NCI-H2107 (cell line): ENCODE measurements around the gene RNF17.
"Not testable (repeated sequence)": the region's sequence is repeated elsewhere in the genome, so short reads cannot be mapped to it uniquely, and the experiment has no call there.

ENCODE experiments used
- DNase-seq: peaks from one replicate; lab custom pipeline; 2025; lab: John Stamatoyannopoulos, UW

Gene RNF17

GRCh38 chr13:24742977-24743376 lies 21.0 kb upstream of the RNF17 start:
- no peak for DNase-seq

GRCh38 chr13:24744247-24744646 lies 19.7 kb upstream of the RNF17 start:
- DNase-seq = no peak

- DNase-seq = no peak
Observed at GRCh38 chr13:24745516-24745860, 18.5 kb upstream of the RNF17 start.

- no peak for DNase-seq
Observed at GRCh38 chr13:24745861-24746617, 17.9 kb upstream of the RNF17 start.

DNA sequence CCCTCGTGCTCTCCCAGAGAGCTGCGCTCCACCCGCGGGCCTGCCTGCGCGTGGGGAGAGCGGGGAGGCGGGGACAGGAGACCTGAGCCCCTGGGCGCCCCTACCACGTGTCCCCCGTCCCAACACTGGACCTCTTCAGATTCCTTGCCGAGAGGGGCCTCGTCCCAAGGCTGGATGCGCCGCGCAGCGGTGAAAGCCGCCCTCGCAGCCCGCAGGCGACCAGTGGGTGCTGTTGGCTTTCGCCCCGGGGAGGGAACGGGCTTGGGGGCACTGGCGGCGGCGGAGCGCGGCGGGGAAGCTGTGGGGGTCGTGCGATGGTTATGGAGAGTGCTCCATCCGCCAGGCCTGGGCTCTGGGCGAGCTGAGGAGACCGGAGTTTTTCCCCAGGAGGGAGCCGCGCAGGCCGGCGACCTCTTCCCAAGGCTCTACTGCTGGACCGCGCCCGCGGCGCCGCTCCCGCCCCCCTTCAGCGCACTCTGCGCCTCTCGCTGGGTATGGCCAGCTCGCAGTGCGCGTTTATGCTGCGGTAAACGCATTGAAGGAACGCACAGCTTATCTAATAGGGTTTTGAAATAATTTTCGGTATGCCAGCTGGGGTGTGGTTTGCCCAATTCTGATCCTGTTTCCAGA lies 17.2 kb upstream of the RNF17 start:
- no peak for DNase-seq

DNA sequence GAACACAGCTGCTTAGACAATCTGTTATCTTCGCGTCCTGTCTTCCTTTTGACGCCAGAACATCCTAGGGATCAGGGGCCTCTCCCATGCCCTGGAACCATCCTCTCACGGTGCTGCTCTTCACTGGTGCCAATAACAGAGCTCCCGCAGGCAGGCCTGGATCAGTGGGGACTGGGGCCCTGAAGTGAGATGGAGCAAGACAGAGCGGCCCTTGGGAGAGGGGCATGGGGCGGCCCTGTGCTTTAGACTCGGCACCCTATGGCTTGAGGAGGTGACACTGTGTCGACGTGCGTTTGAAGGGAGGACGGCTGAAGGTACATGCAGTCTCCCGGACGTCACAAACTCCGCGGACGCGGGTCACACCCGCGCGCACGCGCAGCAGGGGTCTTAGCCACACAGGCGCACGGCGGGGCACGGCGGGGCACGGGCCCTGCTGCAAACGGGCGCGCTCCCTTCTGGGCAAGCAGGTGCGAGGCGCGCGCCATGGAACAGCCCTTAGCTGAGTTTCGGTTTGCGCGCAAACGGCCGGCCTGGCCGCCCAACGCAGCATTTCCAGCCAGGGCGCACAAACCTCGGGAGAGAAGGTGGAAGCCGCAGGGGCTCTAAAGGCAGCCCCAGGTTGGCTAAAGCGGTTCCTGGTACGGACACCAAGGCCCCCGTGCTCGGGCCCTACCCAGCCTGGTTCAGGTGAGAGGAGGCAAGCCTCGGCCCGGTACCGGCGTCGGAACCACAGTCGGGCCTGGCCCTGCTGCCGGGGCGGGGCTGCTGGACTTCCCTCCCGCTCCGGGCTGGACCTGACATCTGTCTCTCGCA lies 16.5 kb upstream of the RNF17 start:
- DNase-seq = peak; percentile 19

GRCh38 chr13:24748061-24748400 lies 15.9 kb upstream of the RNF17 start:
- no peak for DNase-seq

DNA sequence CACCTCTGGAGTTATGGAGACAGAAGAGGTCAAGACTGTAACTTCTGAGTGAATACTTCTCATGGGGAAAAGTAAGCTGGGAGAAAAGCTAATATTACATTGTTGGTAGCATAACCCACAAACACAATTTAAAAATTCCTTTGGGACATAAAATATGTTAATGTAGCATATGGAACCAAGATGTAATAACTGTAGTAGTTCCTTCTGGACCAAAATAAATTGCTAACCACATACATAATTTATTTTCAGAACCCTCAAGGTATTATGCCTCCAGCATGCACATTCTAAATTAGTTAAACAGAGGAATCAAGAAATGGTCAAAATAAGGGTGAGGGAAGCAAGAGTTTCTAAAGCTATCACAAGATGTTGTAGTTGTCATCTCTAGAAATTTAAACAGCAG lies 4.8 kb upstream of the RNF17 start:
- DNase-seq = no peak

- DNase-seq = no peak
Observed at GRCh38 chr13:24764276-24764630, 284 bp downstream of the RNF17 start.

DNA sequence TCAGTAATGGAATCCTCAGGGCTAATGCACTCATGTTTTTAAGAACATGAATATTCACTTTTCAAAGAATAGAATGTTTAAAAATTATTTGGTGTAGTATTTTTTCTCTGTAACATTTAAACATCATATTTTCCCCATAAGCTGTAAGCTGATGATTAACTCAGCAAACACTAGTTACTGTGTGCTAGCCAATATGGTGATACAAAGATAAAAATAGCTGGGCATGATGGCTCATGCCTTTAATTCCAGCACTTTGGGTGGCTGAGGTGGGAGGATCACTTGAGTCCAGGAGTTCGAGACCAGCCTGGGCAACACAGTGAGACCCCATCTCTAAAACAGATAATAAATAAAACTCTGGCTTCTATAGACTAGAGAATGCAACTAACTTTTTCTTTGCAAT lies 13.2 kb downstream of the RNF17 start:
- no peak for DNase-seq

DNA sequence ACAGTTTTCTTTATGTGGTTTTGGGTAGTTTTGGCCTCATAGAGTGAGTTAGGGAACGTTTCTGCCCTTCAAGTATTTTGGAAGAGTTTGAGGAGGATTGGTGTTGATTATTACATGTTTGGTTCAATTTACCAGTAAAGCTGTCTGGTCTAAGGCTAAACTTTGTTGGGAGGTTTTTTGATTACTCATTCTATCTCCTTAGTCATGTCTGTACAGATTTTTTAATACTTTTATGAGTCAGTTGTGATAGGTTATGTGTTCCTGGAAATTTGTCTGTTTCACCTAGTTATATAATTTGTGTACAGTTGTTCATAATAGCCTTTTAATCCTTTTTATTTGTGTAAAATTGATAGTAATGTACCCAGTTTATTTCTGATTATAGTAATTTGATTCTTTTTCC lies 20.4 kb downstream of the RNF17 start:
- DNase-seq = no peak

DNA sequence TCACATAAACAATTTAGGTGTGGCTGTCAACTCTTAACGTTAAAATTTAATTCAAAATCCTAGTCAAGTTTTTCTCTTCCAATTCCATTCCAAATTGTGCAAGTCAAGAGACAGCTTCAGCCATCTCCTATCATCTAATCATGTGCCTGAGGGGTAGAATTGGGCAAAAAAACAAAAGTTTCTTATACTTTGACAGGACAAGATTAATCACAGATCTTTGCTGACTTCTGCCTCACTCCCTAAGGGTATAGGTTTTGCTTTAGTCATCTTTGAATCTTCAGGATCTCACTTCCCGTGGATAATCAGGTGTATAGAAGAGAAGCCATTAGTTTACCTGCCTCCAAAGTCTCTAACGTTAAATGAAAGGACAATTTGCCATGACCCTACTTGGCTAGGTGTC lies 24.6 kb downstream of the RNF17 start:
- no peak for DNase-seq

DNA sequence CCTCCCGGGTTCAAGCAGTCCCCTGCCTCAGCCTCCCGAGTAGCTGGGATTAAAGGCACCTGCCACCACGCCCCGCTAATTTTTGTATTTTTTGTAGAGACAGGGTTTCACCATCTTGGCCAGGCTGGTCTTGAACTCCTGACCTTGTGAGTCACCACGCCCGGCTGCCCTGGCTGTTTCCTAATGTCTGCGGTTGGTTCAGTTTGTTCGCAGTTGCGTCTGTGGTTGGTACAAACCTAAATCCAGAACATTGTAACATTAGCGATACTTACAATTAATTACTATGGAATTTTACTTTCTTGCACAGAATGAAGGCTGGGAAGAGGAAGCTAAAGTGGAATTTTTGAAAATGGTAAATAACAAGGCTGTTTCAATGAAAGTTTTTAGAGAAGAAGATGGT lies 38.1 kb downstream of the RNF17 start:
- no peak for DNase-seq

GRCh38 chr13:24821207-24821606 lies 57.2 kb downstream of the RNF17 start:
- DNase-seq = no peak

GRCh38 chr13:24822640-24823039 lies 58.7 kb downstream of the RNF17 start:
- no peak for DNase-seq

DNA sequence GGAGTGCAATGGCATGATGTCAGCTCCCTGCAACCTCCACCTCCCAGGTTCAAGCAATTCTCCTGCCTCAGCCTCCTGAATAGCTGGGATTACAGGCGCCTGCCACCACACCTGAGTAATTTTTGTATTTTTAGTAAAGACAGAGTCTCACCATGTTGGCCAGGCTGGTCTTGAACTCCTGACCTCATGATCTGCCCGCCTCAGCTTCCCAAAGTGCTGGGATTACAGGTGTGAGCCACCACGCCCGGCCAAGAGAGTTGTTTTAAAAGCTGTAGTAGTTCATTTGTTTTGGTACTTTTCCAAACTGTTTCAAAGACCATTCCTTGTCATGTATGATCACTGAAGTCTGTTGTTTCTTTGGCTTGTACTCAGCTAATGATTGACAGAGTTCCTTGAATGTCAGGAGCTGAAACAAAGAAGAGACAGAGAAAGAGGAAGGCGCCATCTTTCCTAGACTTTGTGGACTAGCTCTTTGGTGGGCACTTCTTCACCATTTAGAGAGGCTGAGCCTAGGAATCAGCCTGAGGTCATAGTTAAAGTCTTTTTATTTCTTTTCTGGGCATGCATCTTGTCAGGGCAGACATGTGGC lies 59.2 kb downstream of the RNF17 start:
- not testable (repeated sequence) for DNase-seq

- no peak for DNase-seq
Observed at GRCh38 chr13:24827799-24828198, 63.8 kb downstream of the RNF17 start.

DNA sequence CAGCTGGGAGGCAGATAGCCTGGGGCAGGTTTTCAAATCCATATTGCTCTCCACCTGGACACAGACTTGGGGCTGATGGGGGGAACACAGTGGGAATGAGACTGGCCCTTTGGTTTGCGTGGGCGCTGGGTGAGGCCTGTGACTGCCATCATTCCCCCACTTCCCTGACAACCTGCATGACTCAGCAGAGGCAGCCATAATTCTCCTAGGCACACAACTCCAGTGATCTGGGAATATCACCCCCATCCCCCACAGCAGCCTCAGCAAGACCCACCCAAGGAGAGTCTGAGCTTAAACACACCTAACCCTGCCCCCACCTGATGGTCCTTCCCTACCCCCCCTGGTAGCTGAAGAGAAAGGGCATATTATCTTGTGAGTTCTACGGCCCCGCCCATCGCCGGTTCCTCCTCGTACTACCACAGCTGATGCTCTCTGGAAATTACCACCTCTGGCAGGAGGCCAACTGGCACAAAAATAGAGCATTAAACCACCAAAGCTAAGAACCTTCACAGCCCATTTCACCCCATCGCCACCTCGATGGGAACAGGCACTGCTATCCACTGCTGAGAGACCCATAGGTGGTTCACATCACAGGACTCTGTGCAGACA lies 71.0 kb downstream of the RNF17 start:
- DNase-seq = peak; percentile 4

DNA sequence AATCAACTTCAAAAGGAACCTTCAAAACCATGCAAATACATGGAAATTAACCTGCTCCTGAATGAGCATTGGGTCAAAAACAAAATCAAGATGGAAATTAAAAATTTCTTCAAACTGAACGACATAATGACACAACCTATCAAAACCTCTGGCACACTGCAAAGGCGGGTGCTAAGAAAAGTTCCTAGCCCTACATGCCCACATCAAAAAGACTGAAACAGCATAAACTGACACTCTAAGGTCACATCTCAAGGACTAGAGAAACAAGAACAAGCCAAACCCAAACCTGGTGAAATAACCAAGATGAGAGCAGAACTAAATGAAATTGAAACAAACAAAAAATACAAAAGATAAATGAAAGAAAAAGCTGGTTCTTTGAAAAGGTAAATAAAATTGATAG lies 73.6 kb downstream of the RNF17 start:
- DNase-seq = not testable (repeated sequence)

DNA sequence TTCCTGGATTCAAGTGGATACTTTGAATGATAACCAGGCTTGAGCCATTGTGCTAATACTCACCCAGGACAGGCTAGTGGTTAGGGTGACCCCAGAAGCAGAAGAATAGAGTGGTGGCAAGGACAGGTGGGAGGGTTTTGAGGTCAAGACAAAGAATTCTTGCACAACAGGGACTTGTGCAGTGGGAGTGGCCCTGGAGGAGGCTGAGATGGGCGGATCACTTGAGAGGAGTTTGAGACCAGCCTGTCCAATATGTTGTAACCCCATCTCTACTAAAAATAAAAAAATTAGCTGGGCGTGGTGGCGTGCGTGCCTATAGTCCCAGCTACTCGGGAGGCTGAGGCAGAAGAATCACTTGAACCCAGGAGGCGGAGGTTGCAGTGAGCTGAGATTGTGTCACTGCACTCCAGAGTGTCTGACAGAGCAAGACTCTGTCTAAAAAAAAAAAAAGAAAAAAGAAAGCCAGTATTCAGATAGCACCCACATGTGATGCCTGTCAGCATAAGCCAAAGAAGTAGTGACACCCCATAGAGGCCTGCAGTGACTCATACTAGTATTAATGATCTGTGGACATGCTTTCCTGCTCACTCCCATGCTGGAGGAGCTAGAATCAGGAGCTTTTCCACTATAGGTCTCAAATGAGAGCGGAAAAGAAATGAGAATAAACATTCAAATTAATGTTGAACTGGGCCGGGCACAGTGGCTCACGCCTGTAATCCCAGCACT lies 78.7 kb downstream of the RNF17 start:
- no peak for DNase-seq

- DNase-seq = no peak
Observed at GRCh38 chr13:24851546-24851945, 87.6 kb downstream of the RNF17 start.

- no peak for DNase-seq
Observed at GRCh38 chr13:24854311-24854710, 90.3 kb downstream of the RNF17 start.
